Measurements from ENCODE around the gene FOXP1. TPM values are rescaled to one million over a fixed set of nuclear protein-coding genes. Genes with fewer than 3 reads are reported as not detected.

Gene FOXP1
- total RNA-seq, 2 donors from 2014 or later: 42.1 to 50.0 TPM

DNA sequence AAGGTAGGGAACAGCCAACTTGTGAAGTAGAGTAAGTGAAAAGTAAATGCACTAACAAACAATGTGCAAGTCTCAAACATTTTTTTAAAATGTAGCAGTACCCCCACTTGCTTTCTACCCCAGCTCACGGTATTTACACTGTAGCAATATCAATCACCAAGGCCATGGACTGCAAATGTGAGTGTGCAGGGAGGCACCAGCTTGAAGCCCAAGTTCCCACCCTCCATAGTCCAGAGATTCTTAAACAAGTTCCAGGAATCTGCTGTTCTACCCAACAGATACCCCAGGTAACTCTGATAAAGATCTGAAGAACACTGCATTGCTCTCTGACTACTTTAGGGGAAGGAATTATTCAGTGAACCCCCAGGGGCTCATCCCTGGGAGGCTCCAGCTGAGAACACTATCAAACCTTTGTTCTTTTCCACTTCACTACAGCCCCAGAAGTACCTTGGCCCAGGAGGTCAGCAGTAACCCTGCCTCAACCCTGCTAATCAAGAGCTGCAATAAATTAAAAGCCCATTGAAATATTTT is 86.1 kb downstream of the FOXP1 start:
- no peak for DNase-seq
- no peak for ATAC-seq
- intact Hi-C loops (cut with DNase I): no loop called here

DNA sequence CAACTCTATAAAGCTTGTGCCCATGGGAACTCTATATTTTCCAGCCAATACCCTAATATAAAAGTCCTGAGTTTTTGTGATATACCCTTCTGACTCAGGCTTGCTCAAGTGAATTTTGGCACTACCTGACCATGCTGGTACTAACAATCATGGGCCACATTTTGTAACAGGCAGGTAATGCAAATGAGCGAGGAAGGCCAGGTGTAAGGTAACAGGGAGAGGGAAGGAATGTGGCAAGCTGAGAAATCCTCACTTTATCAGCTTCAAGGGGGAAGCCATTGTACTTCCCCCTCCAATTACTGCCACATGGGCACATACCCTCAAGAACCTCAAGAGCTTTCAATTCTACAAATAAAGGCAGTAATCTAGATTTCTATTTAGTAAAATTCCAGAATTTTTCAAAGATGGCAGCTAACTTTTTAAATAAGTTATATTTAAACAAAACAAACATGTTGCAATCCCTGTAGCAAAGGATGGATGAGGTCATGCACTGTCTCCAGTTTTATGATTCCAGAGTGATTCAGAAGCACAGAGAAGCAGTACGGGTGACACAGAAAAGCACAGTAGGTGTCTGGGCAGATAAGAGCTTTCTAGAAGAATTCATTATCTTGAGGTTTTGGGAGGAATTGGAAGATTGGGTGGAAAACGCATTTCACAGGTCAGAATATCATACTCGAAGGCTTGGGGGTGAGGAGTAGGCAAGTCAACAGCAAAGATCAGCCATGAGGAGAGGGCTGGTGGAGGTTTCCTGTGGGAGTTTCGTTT is 87.6 kb downstream of the FOXP1 start:
- DNase-seq (no peak), ATAC-seq (peak in 1 of 2 donors; percentile 89)
- intact Hi-C loops (cut with DNase I): no loop called here

DNA sequence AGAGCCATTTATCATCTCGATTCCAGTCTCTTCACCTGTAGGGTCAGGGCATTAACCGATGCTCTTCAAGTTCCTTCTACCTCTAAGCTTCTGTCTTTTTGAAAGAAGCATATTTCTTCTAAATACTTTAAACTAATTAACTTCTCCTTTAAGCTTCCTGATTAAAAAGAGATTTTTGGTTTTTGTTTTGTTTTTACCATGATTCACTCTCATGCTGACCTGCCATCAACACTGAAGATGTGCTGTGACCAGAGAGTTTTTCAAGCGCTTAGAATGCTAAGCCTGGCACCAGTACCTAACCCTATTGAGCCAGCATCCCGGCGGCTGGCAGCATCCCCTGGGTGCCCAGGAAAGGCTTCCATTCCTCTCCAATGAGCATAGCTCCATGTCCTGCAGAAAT is 89.3 kb downstream of the FOXP1 start:
- no peak for DNase-seq
- intact Hi-C loops (cut with DNase I): no loop called here
- ATAC-seq: no peak

DNA sequence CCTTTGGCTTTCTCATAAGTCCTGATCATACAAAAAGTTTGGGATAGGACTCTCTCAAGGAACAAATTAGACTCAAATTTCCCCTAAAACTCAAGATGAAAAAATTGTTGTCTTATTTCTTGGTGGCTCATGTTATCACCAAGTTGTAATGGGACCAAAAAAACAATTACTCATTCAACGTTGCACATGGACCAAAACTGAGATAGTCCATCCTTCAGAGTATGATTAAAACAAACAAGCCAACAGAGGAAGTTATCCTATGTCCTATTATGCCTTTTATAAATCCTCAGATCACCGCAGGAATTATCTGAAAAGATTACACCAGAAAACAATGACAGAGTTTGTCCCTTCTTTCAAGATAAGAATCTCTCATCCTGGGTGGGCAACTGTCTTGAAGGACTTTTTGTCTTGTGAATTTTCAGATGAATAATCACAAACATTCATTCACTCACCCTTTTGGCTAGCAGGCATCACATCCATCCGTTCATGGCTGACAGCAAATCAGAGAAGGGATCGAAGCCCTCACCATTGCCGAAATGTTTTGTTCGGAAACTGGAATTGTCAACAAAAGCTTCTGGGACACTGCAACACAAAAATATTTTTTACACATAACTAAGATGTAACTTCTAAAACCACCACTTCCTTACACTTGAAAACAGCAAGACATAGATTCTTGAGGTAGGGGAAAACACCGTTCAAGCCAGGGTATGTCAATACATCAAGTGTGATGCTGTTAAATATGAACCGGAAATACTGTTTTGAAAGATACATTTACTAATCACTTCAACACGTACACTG is 90.4 kb downstream of the FOXP1 start:
- DNase-seq: no peak
- peak in 1 of 2 donors; percentile 15 for ATAC-seq
- intact Hi-C loops (cut with DNase I): no loop called here

DNA sequence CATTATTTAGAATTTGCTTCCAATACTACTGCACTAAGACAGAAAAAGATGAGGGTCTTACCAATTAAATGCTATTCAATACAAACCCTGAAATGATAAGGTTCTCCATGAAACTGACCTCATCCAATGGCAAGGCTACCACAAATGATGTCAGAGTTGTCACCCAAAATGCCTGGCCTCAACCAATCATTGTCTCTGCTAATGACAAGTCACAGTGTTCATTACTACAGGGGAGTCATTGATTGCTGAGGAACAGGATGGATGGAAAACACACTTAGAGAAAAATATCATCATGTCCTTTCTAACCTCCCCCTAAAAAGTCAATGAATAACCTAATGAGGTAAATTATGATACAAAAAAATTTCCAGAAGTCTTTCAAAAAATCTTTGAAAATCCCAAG is 91.0 kb downstream of the FOXP1 start:
- intact Hi-C loops (cut with DNase I): no loop called here
- ATAC-seq (no peak), DNase-seq (no peak)

DNA sequence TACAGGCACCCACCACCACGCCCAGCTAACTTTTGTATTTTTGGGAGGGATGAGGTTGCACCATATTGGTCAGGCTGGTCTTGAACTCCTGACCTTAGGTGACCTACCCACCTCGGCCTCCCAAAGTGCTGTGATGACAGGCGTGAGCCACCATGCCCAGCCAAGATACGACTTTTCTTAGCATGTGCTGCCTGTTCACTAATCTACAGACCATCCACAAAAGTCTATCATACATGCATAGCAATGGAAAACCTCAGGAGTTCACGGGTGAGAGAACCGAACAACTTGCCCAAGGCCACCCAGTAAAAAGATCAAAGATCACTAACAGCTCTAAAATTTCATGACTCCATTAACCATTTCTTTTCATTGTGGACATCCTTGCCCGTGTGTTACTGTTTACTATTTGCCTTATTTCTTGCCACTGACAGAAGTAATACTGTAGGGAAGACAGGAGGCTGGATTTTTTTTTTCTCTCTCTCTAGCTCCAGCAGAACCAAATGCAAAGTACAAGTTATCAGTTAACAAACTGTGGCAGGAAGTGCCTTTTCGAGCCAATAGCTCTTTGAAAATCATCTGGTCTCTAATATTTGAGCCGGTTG is 92.3 kb downstream of the FOXP1 start:
- intact Hi-C loops (cut with DNase I): no loop called here
- ATAC-seq: no peak
- DNase-seq: no peak

DNA sequence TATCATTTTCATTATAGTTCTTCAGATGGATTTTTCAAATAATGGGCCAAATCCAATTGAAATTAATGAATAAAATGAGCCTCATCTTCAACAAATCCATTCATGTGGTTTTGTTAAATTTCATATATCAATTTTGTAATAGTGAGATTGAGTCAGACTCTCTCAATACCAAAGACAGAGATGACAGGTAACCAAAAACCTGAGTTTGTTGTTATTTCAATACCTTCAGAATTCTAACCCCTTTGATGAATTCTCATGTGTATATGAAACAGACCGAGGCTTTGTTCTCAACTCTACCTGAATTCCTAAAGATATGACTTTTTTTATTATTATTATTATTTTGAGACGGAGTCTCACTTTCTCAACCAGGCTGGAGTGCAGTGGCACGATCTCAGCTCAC is 92.8 kb downstream of the FOXP1 start:
- intact Hi-C loops (cut with DNase I): no loop called here
- ATAC-seq (no peak), DNase-seq (no peak)

DNA sequence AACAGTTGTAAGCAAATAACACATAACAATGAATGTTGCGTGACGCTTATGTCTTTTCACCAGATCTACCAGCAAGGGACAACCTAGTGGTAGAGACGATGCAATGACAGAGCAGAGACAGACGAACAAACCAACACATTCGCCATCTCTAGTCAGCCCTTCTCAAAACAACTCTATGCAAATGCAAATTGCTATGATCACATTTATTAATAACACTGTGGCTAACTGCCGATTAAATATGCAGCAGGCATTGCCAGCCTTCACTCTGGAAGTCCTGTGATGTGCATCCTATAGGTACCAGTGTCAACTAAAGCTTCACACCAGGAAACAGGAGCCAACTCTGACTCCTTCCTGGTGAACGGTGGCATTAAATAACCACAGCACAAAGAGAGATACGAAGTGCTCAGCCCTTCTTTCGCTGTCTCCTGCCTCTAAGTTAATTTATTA is 94.2 kb downstream of the FOXP1 start:
- ATAC-seq (no peak), DNase-seq (no peak)
- intact Hi-C loops (cut with DNase I): no loop called here

DNA sequence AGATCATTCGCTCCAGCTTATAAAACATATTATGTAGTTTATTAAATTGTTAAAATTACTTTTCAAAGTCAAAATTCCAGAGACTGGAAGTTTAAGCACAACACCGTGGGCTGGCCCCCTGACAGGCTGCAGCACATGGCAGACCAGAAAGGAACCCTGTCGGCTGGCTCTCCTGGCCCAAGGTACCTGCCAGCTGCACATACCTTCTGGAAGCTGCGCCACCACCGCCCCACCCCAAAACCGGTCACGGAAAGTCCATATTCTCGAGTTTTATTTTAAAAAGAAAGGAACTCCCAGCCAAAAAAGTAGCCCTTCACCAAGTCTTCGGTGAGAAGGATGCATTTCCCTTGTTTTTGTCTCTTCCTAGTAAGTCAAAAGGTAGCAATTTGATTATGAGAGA is 94.6 kb downstream of the FOXP1 start:
- ATAC-seq (no peak), DNase-seq (no peak)
- intact Hi-C loops (cut with DNase I): no loop called here

DNA sequence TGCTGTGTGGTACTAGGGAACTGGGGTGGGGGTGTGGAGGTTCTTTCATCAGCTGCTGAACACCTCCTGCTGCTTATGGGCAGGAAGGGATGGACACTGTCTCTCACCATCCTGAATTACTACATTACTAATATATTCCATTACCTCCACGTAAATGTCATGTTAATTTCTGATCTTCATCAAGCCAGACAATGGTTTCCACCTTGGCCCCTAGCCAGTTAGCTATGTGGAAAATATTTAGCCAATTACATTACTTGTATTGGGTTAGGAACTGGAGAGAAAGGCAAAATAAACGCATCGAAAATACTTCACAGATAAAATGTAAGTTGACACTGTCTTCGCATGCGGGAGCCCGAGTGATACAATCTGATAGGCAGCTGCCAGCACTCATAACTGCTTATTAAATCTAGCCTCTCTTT is 95.1 kb downstream of the FOXP1 start:
- DNase-seq: no peak
- intact Hi-C loops (cut with DNase I): no loop called here
- ATAC-seq: no peak

DNA sequence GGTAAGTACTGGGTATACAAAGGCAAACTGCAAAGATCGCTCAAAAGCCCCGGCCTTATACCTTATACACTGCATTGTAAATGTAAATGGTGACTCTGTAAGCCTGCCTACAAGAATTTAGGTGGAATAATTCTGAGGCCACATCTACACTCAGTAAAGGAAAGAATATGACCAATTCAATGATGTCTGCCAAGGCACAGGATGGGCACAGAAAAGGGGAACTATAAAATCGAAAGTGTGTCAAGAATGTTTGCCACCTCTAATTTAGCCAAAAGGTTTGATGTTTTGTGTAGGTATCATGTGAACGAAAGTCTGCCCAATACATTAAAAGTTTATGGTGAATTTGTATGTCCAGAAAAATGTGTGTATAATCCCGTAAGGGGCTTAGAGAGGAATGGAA is 96.1 kb downstream of the FOXP1 start:
- no peak for DNase-seq
- intact Hi-C loops (cut with DNase I): no loop called here
- ATAC-seq: no peak

DNA sequence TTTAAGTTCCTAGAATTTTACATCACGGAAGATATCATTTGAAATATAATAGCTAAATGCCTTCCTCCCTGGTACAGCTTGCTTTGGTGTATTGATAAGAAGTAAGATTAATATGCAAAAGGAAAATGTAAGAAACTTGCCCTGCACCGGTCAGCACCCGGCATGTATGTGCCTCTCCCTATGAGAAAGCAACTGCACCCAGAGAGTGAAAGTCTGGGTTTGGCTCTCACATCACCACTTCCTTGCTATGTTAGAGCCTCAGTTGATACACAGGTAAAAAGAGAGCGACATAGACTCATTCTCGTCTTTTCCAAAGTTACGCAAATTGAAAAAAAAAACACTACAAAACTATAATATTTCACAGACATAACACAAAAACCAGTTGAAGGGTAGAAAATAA is 96.7 kb downstream of the FOXP1 start:
- intact Hi-C loops (cut with DNase I): no loop called here
- DNase-seq: no peak
- ATAC-seq: no peak

DNA sequence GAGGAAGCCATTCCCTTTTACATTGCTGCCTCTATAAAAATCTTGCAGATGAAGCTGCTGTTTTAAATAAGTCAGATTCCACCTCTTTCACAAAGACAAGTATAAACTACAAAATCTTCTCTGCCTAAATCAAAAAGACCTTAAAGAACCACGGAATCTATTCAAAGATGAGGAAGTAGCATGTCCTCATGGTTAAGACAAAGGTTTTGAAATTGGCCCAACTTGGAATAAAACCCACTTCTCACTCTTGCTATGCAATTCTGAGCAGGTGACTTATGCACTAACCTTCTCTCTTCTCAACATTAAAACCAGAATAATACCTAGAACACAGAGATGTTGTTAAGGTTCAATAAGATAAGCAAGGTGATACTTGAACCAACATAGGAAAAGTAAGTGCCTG is 97.6 kb downstream of the FOXP1 start:
- ATAC-seq: no peak
- intact Hi-C loops (cut with DNase I): no loop called here
- DNase-seq: no peak

DNA sequence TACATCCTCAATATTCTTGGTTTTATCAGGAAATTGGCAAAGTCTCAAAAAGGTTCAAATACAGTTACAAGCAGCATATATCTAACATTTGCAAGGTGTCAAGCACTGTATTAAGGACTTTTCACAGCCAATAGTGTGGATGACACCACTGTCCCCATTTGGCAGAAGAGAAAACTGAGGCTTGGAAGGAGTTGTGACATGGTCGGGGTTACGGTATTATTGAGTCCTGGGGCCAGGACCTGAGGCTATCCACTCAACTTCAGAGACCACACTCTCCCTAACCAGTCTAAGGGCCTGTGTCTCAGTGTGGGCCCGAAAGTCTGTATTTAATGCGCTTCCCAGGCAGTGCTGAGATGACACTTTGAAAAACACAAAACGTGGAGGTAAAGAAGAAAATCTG is 99.1 kb downstream of the FOXP1 start:
- DNase-seq (no peak), ATAC-seq (no peak)
- intact Hi-C loops (cut with DNase I): no loop called here

DNA sequence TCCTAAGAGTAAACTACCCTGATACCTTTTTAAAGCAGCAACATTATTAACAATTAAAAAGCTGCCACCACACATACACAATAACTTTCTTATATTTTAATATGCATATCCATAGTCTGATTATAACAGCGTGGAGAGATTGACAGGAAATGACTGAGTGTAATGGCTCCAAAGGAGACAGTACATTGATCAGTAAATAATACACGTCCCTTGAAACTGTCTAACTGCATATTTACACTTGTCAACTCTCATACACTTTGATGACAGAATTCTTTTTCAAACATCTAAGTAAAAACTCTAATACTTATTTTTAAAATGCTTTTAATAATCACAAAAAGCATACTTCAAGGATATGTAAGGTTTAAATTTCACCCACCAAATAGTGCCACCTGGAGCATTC is 99.5 kb downstream of the FOXP1 start:
- ATAC-seq: no peak
- intact Hi-C loops (cut with DNase I): no loop called here

DNA sequence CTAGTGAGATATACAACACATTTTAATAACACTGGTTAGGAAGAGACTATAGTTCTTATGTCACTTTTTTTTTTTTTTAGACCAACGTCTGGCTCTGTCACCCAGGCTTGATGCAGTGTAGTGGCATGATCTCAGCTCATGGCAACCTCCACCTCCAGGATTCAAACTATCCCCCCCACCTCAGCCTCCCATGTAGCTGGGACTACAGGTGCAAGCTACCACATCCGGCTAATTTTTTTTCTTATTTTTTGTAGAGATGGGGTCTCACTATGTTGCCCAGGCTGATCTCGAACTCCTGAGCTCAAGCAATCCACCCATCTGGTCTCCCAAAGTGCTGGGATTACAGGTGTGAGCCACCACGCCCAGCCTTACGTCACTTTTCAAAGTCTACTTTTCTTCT is 100.8 kb downstream of the FOXP1 start:
- no peak for ATAC-seq
- intact Hi-C loops (cut with DNase I): no loop called here

More for the DNA sequence above, 99.5 kb downstream of the FOXP1 start:
- DNase-seq: no peak

DNA sequence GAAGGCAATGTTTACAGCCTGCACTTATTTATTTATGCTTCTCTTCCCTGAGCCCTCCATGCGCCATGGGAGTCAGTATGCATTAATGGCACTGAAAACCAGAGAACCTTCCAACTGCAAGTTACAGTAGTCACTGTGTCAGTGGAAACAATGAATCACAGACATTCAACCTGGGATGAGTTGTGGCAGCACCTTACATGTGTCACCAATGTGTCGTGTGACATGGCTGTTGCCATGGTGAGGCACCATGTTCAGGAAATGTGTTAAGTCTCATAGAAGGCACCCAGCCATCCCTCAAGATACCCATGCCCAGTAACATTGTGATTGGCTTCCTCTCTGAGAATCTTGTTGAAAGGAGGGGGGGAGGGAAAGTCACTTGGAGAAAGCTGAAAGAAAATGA is 105.0 kb downstream of the FOXP1 start:
- DNase-seq (no peak), ATAC-seq (no peak)
- intact Hi-C loops (cut with DNase I): no loop called here

More for the DNA sequence above, 100.8 kb downstream of the FOXP1 start:
- DNase-seq: no peak

DNA sequence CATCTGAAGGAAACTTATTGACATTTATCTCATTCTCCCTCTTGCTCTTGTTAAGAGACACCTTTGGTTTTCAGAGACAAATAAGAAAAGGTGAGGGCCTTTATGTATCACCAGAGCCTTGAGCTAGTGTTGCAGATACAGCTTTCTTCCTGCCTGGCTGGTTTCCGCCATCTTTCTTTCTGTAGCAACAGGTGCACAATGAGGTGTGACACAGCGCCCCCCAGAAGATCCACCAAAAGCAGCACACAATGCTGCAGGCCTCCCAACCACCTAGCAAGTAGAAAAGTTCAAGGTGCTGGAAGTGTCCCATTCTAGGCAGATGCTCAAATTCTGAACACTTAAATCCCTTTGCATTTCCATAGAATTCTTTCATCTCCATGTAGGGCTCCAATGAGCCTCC is 106.6 kb downstream of the FOXP1 start:
- DNase-seq: no peak
- intact Hi-C loops (cut with DNase I): no loop called here
- ATAC-seq: no peak

DNA sequence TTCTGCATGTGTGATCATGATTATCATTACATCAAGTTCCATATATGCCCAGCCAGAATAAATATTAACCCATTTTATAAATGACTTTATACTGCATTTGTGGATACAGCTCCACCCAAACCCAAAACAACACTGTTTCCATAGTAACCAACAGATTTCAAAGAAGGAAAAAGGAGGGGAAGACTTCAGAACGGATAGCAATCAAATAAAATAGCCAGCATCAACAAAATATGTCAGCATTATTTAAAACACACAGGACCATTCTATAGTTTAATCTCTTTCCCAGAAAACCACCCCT is 114.4 kb downstream of the FOXP1 start:
- intact Hi-C loops (cut with DNase I): no loop called here
- ATAC-seq (peak in 1 of 2 donors; percentile 21), DNase-seq (no peak)

All from left cardiac atrium (tissue), 4 donors.